SK-N-SH treated with all-trans-retinoic acid at 6 μM for 48 hours (cell line): ENCODE measurements around the gene TOMM7.

Experiments used
- GLIS3 ChIP-seq: fragments of 250-450 bp; sonication (Bioruptor Pico); IDR thresholded peaks from 2 replicates; pipeline ENCODE4 v1.5.0; 2020; ENCODE audit warnings: mild to moderate bottlenecking, moderate library complexity
- ZC3H10 ChIP-seq: fragments of 250-450 bp; sonication (Bioruptor Pico); IDR thresholded peaks from 2 replicates; pipeline ENCODE4 v1.5.1; 2021; ENCODE audit warnings: mild to moderate bottlenecking, moderate library complexity
- ZFP30 ChIP-seq: fragments of 450-650 bp; formaldehyde crosslinking; IDR thresholded peaks from 2 replicates; pipeline ENCODE4 v1.5.0; 2022; ENCODE audit warnings: mild to moderate bottlenecking, moderate library complexity
- ZNF8 ChIP-seq: fragments of 450-650 bp; formaldehyde crosslinking; IDR thresholded peaks from 2 replicates; pipeline ENCODE4 v1.5.0; 2020; ENCODE audit warnings: mild to moderate bottlenecking, moderate library complexity
- TF ChIP-seq, protein P1 (sequence below): fragments of 250-450 bp; sonication (Bioruptor Pico); IDR thresholded peaks from 2 replicates; pipeline ENCODE4 v1.8.0; 2020; ENCODE audit warnings: mild to moderate bottlenecking, moderate library complexity, borderline replicate concordance

DNA sequence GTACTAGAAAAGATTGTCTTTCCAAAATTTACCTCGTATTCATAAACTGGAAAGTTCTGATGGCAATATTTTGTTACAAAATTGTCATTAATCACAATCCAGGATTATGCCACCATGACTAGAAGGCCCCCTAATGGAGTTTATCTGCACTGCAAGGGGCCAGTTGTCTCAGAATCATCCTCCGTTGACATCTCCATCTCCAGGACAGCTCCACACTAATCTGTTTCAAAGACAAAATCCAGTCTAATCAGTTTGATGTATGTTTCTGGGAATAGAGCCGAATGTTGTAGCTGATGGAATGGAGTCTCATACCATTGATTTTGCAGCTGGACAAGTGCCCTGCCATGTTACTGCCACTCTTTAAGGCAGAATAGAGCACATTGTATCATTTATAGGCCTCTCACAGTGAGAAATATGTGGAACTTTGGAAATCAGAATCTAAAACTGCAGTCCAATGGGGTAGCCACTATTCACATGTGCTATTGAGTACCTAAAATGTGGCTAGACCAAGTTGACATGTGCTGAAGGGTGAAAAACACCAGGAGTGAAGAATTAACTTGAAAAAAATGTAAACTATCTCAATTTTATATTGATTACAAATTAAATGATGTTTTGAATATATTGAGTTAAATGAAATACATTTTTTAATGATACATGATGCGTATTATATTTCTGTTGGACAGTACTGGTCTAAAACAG, 38.3 kb upstream of the TOMM7 start:
- TF ChIP-seq ZNF8 (CRISPR knock-in tag) (no peak), ZC3H10 (no peak), GLIS3 (CRISPR knock-in tag) (no peak), ZFP30 (CRISPR knock-in tag) (no peak)
- TF ChIP-seq, protein P1, sequence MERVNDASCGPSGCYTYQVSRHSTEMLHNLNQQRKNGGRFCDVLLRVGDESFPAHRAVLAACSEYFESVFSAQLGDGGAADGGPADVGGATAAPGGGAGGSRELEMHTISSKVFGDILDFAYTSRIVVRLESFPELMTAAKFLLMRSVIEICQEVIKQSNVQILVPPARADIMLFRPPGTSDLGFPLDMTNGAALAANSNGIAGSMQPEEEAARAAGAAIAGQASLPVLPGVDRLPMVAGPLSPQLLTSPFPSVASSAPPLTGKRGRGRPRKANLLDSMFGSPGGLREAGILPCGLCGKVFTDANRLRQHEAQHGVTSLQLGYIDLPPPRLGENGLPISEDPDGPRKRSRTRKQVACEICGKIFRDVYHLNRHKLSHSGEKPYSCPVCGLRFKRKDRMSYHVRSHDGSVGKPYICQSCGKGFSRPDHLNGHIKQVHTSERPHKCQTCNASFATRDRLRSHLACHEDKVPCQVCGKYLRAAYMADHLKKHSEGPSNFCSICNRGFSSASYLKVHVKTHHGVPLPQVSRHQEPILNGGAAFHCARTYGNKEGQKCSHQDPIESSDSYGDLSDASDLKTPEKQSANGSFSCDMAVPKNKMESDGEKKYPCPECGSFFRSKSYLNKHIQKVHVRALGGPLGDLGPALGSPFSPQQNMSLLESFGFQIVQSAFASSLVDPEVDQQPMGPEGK (CRISPR knock-in tag): no peak
